Fibroblast of pulmonary artery (primary cell): ENCODE measurements around the gene HTR2C.
"Not testable (repeated sequence)": the region's sequence is repeated elsewhere in the genome, so short reads cannot be mapped to it uniquely, and the experiment has no call there.

Experiments
- DNase-seq: peaks from one replicate; pipeline ENCODE4 v3.0.0-alpha.2; 2010; ENCODE audit warnings: low read depth
- H3K4me3 ChIP-seq: replicated peaks from 2 replicates; pipeline ENCODE4 v1.5.1; 2011; ENCODE audit warnings: low read depth, mild to moderate bottlenecking, control low read depth, low read length, moderate library complexity
- CTCF ChIP-seq: IDR thresholded peaks from 2 replicates; pipeline ENCODE4 v1.5.1; 2011; ENCODE audit warnings: mild to moderate bottlenecking, control low read depth, low read length, inconsistent platforms; ENCODE audit errors: missing control alignments

Gene HTR2C

GRCh38 chrX:114615765-114616164 lies 31.9 kb downstream of the HTR2C start:
- DNase-seq: no peak
- no peak for TF ChIP-seq CTCF

DNA sequence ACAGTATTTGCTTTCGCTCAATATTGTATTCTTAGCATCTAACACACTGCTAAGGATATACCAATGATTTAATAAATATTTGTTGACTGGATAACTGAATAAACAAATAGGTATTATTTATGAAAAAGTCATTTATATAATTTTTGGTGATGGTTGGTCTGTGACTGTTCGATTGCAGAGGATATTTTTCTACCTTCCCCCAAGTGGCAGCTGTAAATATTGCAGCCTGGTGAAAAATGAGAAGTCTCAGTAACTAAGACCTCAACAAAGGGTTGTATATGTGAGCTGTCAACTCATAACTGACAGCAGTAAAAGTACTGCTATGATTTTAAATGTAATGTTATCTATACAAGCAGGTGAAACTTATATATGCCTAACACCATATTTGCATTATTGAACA lies 36.0 kb downstream of the HTR2C start:
- TF ChIP-seq CTCF: peak; percentile 44
- no peak overlapping the region for H3K4me3 ChIP-seq
- peak; percentile 1 for DNase-seq

More at GRCh38 chrX:114615765-114616164, 31.9 kb downstream of the HTR2C start:
- no peak overlapping the region for H3K4me3 ChIP-seq

DNA sequence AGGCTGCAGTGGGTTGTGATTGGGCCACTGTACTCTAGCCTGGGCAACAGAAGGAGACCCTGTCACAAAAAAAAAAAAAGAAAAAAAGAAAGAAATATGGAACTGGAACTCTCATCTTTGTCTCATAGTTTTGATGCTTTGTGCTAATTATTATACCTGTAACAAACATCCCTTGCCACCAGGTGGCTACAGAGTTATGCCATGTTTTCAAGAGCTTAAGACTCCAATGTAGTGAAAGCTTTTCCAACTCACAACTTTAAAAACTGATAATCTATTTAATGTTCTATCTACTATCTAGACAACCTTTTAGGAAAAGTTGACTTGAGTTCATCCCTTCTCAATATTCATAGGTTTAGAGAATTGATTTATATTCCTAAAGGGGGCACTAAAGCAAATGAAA lies 42.4 kb downstream of the HTR2C start:
- H3K4me3 ChIP-seq: no peak overlapping the region
- DNase-seq: peak; percentile 42
- TF ChIP-seq CTCF: peak; percentile 40

DNA sequence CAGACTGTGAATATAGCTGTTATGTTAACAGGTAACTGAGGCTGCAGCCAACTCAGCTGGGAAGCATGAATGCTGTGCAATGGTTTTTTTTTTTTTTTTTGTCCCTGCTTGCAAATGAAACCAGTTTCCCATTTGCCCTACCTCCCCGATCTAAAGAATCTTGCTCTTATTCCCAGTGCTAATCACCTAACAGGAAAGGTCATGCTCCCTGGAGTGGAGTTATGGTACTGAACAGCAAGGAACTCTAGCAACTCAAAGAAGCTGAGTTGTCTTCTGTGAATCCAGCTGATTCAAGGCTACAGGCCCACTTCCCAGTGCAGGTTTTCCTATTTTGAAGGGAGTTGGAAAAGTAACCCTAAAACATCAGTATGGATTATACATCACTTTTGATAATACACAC lies 52.1 kb downstream of the HTR2C start:
- DNase-seq: no peak
- no peak for TF ChIP-seq CTCF
- no peak overlapping the region for H3K4me3 ChIP-seq

GRCh38 chrX:114650351-114650750 lies 66.5 kb downstream of the HTR2C start:
- TF ChIP-seq CTCF: no peak
- H3K4me3 ChIP-seq: no peak overlapping the region
- DNase-seq: no peak

- no peak overlapping the region for H3K4me3 ChIP-seq
- no peak for TF ChIP-seq CTCF
- peak; percentile 0 for DNase-seq
These were observed 91.5 kb downstream of the HTR2C start for GRCh38 chrX:114675365-114675764.

GRCh38 chrX:114700533-114700932 lies 116.6 kb downstream of the HTR2C start:
- not testable (repeated sequence) for DNase-seq, H3K4me3 ChIP-seq
